ENCODE measurements around the gene TTI1.

The TTI1 gene

DNA sequence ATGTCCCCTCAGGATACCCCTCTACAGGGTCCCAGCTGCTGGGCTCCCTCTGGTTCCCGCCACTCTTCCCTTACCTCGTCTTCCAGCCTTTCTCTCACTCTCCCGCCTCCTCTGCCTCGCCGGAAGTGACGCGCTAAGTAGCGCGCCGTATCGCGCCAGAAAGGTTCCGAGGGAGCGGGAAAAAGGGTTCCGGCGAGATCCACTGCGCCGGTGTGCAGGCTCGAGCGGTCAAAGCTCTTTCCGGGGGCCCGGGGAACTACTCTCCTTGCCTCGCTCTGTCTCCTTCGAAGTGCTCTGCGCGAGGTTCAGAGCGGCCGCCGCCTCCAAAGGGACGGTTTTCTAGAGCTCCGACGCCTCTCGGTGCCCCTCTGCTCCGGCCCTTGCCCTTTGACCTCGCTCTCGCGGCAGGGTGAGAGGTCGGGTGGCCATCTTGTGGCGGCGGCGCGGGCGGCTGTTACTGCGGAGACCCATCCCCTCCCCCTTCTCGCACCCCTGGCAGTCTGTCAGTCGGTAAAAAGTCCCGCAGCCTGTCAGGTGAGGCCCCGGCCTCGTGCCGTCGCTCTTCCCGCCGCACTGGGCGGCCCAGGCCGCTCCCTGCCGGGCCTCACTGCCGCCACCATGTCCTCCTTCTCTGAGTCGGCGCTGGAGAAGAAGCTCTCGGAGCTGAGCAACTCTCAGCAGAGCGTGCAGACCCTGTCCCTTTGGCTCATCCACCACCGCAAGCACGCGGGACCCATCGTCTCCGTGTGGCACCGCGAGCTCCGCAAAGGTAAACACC, at the start of gene TTI1, which contains the start of gene RPRD1B:
Gene TTI1, minus strand, starts transcription at position 127 of the 778 bp plus-strand sequence. CDS start 19,640 bp downstream, outside the sequence.
Gene RPRD1B, plus strand, starts transcription at position 417 of the 778 bp plus-strand sequence. Its CDS starts 202 bp downstream, at position 619.
- DNase-seq = peak; percentile 86

DNA sequence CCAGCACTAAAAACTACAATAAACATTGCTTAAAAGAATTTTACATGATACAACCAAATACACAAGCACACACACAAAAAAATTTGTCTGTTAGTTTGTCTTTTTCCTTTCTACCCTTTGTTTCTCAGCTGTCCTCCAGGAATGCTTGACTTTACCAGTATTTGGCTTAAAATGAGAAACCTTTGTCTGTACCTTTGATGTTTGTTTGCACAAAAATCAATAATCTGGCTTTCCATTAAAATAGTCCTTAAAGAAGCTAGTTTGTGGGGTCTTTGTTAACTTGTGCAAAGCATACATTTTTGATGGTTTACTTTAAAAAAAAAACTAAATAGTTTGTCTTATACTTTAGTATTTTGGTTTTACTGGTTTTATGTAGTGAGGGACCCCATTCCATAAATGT, 49.6 kb upstream of the TTI1 start:
- DNase-seq = no peak

DNA sequence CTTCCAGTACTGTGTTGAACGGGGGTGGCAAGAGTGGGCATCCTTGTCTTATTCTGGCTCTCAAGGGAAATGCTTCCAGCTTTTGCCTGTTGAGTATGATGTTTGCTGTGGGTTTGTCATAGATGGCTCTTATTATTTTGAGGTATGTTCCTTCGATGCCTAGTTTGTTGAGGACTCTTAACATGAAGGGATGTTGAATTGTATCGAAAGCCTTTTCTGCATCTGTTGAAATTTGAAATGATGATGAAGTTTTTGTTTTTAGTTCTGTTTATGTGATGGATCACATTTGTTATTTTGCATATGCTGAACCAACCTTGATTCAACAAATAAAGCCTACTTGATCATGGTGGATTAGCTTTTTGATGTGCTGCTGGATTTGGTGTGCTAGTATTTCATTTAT, 48.3 kb upstream of the TTI1 start:
- DNase-seq = no peak

DNA sequence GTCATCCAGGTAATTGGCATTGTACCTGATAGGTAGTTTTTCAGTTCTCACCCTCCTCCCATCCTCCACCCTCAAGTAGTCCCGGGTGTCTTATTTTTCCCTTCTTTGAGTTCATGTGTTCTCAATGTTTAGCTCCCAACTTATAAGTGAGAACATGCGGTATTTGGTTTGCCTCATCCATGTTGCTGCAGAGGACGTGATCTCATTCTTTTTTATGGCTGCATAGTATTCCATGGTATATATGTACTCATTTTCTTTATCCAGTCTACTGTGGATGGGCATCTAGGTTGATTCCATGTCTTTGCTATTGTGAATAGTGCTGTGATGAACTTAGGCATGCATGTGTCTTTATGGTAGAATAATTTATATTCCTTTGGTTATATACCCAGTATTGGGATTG, 46.1 kb upstream of the TTI1 start:
- no peak for DNase-seq

DNA sequence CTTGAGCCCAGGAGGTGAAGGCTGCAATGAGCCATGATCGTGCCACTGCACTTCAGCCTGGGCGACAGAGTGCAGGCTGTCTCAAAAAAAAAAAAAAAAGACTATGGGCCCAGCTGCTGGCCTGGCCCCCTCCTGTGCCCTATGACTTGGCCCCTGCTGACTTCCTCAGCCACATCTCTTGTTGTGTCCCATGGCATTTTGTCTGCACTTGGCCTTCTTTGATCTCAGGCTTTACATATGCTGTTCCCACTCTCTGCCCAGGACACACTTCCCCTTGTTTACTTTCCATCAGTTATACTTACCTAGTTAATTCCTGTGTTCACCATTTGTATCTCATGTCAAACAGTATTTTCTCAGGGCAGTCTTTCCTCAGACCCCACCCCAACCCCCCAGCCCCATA, 44.8 kb upstream of the TTI1 start:
- no peak for DNase-seq

DNA sequence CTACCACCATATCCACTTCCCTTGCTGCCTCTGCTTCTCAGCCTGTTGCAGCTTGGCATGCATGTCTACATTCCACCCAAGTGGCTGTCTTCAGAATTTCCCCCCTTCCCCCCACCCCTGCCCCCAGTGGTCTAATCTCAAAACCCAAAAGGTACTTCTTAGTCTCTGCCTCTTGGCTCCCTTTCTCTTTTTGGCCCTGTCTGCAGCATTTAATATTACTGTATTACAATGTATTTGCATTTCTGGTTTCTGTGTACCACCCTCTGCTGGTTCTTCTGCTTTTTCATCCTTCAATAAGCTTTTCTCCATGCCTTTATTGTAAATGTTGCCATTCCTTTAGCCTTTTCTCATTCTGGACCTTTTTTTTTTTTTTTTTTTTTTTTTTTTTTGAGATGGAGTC, 43.3 kb upstream of the TTI1 start:
- DNase-seq = no peak

DNA sequence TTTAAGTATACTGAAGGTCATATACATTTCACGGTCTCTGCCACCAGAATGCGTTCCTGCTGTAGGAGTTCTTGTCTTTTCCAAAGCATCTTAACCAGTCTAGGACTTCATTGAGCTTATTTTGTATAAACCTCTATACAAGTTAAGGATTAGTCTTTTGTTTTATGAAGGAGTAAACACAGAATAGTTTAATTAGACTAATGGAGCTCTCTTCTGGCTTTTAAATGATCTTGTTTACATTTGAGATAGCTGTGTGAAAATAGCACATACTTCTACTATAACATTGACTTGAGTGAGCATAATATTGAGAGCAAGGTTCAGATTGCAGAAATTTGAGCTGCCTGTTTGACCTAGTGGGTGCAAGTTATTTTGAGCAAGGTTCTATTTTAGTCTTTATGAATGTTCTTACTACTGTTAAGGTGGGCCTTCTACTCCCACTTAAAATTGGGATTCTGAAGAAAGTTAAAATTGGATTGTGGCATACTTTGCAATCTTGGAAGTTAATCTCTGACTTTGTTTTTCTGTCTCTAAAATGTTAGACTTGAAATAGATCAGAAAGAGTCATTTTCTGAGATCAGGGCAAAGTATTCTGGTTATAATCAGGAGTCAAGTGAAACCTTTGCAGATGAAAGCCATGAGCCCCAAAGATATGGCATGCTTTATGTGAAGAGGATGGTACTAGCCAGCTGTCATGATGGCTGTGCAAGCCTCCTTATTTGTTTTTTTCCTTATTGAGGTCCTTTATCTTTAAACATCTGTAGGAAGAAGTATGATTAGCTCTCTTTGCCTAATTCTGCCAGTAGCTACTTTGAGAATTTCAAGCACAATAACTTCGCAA, 42.1 kb upstream of the TTI1 start:
- DNase-seq = no peak

DNA sequence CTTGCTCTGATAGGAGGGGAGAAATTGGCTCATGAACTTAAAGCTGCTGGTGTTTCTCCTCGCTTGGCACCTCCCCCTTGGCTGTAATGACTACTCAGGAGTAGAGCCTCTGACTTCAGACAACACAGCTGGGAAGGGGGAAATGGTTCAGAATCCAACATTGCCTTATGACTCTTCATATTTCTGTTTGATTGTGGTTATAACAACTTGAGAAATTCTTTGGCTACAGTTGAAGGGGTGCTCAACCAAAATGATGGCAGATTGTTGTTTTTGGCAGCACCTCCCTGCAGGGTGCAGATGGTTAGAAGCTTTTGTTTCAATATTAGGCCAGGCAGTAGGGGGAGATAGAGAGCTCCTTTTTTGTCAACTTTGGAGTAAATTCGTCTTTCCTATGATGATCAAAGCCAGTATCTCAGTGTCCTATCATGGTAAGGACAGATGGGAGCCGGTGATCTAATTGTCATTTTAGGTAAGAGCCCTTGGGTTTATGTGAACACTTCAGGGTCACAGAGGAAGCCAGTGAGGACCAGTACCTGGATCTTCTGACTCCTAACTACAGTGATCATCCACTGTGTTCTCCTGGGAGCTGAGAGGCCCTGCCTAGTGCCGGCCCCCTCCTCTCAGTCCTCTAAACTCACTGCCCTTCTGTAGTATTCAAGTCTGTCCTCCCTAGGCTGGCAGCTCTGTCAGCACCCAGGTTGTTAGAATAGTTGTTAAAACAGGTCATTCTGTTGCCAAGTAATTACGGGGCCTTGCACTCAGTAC, 40.2 kb upstream of the TTI1 start:
- DNase-seq = peak; percentile 47

DNA sequence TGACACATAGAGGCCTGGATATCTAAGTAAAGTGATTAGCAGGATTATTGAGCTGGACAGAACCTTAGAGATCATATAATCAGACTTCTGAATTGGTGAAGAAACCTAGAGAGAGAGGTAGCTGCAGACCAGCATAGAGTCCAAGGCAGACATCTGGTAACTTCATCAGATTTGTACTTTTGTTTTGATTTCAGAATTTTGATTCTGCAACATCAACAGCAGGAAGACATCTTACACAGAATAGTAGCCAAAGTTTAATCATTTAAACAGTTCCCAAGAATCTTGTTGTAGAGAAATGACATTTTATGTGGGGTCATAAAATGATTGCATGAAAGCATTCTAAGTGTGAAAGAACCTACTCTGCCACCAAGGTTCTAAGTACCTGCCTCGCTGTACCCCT, 39.6 kb upstream of the TTI1 start:
- no peak for DNase-seq

DNA sequence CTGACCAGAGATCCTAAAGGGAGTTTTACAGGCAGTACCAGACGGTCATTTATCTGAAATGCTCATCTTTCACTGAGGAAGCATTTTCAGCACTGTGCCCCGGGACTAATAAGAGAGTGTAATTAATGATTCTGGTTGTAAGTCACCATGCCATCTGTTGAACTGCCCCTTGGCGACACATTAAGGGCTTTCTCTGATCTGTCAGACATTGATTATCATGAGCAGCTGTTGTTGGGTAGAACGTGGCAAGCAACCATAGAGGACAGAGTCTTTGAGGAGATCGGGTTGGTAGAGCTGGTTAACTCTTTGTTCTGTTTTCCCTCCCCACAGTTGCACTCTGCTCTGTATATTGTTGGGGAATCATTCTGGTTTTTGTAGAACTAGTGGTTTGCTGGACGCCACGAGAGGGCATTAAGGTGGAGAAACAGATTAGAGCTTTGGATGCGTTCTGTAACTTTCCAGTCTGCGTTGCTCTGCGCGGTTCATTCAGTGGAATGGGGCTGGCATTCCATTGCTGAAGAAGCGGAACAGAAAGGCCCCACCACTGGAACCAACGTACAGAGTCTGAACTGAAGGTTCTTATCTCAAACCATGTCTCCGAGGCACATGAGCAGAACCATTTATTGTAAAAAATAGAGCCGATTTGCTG, 34.6 kb upstream of the TTI1 start:
- DNase-seq = no peak

DNA sequence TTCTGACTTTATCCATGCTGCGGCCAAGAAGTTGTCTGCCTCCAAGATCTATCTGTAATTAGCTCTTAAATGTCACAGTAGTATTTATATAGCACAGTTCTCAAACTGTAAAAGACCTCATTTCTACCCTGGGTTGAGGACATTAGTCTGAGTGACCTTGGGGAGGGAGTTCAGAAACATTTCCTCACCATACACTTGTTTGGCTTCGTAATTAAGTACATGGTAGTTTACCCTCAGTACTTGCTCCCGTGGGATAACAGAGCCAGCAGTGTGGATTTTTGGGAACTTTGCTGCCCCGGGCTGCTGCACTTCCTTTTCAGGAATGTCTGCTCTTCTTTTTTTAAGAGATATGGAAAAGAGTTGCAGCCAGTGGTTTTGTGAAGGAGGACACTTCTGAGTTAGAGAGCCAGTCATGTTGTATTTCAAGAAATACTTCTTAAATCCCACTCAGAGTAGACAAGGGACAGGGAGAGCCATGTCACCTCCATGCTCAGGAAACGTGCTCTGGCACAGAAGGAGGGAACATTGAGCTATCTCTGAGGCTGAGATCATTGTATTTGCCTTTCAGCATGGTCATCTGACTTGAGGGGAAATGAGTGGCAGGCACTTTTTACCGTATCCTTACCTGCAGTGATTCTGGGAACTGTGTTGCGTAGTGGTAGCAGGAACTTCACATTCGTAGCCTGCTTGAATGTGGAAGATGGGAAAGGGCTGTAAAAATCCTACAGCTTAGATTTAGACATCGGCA, 33.9 kb upstream of the TTI1 start:
- no peak for DNase-seq

DNA sequence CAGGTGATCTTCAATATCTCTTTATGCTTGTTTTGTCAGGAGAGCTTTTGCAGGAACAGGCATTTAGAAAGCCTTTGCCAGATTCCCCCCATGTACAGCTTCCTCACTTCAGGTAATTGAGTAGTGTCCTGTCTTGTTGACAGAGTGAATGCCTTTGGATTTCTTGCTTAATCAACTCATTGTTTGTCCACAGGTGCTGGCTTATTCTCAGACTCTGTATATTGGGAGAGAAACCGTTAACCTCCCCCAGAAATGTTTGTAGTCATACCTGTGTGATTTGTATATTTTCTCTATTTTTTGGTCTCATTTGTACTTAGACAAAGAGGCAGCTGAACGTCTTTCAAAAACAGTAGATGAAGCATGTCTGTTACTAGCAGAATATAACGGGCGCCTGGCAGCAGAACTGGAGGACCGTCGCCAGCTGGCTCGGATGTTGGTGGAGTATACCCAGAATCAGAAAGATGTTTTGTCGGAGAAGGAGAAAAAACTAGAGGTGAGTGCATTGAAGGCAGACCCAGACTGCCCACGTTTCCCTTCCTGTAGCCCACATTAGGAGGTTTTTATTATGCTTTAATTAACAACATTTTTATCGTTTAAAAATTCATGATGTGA, 32.6 kb upstream of the TTI1 start:
- no peak for DNase-seq

DNA sequence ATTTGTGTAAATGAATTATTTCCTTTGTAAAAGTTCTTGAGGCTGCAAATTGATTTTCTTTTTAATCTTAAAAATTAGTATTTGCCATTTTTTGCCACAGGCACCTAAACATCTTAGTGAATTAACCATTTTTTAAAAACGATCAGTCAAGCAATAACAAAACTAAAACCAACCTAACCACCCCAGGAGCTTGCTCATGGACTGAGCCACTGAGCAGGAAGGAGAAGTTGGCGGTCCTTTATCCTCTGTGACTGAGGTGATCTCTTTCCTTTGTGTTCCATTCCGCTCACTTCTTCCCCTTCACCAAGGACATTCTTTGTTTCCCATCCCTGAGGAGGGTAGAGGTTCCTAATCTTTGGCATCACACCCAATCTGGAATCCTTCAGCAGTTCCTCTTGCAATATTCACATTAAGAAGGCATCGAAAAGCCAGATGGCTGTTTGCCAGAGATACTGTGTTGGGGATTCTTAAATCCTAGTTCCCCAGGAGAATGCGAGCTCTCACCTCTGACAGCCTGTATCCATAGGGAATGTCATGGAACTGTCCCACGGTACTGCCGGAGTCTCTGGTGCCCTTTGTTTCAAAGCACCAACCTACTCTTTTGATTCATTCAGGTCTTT, 30.8 kb upstream of the TTI1 start:
- no peak for DNase-seq

DNA sequence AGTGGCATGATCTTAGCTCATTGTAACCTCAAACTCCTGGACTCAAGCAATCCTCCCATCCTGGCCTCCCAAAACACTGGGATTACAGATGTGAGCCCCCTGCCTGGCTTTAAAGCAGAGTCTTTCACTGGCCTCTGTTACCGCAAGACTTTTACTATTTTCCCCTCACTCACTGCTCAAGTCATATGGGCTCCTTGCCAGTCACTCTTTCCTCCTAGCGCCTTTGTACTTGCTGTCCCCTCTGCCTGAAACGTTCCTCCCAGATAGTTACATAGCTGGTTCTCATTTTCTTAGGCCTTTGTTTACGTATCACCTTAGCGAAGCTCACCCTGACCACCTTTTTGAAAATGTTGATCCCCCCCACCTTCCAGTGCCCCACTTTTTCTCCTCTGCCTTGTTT, 29.6 kb upstream of the TTI1 start:
- no peak for DNase-seq

DNA sequence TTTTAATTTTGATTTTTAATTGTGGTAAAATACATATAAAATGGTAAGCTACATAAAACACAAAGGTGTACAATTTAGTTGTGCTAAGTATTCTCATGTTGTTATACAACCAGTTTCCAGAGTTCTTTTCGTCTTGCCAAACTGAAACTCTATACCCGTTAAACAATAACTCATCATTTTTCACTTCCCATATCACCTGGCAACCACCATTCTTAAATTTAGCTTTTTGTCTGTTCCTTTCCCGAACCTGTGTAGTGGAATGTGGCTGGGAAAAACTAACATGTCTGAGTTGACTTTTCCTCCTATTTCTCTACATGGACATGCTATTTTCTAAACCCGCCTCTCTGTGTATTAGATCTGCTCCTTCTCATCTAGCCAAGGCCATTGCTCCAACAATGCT, 27.9 kb upstream of the TTI1 start:
- no peak for DNase-seq

DNA sequence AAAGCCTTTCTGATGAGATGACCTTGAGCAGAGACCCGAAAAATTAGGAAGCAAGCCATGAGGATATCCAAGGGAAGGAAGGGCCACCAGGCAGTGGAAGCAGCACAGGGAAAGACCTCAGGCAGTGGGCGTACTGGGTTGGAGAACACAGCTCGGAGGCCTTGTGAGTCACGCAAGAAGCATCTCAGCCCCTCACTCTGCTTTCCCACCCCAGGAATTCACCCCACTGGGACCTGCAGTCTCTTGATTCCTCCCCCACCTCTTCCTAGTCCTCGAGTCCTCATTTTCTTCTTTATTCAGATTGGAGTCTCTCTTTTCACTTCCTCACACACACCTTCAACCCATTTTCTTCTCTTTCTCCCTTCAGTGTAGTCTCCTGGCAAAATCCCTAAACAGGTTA, 27.3 kb upstream of the TTI1 start:
- DNase-seq = no peak

DNA sequence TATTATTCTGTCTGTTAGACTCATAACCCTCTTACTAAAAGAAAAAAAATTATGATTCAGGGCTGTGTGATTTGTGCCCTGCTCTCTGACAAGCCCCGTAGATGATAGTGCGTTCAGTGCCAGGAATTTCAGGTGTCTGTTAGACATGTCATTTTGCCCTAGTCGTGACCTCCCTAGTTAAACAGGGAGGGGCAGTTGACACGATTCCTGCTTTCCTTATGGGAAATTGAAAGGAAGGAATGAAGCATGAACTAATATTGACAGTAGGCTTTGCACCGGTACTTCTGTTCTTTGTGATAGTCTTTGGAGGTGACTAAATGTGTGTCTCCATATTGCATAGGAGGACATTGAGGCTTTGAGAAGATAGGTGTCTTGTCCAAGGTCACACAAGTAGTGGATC, 26.6 kb upstream of the TTI1 start:
- no peak for DNase-seq

DNA sequence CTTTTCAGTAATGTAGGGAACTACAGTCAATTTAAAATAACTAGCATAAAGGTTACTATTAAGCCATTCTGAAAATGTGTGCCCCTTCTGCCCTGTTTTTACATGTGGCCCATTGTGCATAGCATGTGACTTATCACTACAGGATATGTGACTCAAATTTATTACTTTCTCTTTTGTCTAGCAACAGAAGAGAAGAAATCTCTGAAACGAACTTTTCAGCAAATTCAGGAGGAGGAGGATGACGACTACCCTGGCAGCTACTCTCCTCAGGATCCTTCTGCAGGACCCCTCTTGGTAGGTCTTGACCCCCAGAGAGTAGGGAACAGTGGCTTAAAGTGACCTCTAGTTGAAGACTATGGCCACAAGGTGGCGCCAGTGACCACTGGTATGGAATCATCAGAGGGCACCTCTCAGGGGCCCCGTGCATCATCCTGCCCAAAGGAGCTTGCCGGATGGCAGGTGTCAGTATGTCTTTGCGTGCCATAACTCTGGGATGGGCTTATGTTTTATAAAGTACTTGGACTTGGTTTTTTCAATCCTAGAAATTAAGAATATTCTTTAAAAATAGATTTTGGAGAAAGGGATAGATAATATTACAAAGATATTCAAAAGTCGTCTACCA, 24.2 kb upstream of the TTI1 start:
- DNase-seq = peak; percentile 65

DNA sequence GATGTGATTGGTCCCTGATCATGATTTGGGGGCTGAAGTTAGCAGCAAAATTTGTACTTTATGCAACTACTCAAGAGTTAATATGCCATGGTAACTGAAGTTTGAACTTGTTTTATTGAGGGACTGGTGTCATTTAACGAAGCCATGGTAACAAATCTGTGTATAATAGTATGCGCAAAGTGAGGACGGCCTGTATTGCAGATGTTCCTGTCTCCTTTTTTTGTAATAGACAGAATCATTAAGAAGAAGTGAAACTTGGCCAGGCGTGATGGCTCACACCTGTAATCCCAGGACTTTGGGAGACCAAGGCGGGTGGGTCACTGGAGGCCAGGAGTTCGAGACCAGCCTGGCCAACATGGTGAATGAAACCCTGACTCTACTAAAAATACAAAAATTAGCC, 22.6 kb upstream of the TTI1 start:
- no peak for DNase-seq

DNA sequence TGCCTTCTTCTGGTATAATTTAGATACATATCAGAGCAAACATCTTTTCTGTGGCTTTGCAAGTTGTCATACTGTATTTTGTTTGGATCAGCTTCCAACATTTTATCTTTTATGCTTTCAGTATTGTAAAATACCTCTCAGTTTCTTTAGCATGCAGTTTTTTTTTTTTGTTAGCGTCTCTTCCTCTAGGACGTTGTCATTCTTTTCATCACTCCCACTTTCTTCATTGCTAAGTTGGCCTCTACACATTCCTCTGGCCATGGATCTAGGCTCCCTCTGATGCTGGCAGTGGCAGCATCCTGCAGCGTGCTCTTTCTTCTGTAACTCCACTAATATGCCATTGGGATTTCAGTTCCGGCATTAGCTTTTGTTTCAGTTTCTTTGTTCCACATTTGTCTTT, 22.0 kb upstream of the TTI1 start:
- no peak for DNase-seq

DNA sequence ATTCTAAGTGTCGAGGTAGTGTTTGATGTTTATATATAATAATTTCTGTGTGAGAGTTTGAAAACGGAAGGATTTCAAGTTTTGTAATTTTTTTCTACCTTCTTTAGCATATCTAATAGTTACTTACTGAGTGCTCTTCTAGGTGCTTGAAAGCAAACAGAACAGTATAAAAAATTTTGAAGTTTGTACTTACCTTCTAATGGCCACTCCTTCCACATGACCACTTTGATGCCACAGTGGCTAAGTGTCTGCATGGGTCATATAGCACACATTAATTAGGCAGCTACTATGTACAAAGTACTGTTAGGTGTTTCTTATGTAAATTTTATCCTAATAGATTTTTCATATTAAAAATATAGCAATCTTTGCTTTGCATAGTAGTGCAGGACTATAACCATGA, 21.4 kb upstream of the TTI1 start:
- DNase-seq = no peak
